A549 (cell line): ENCODE results near the gene DMRT2.

Experiments used
- CBX8 ChIP-seq: fragments of 200-600 bp; sonication (generic); IDR thresholded peaks from 2 replicates; pipeline ENCODE4 v1.6.1; 2016
- CEBPB ChIP-seq, 2 experiments: fragments of >200 bp in 1 of 2; sonication (Bioruptor Twin) in 1 of 2; formaldehyde crosslinking in 1 of 2; IDR thresholded peaks; 2 replicates each; pipeline ENCODE4 v1.6.1; 2012 to 2016
- CHD2 ChIP-seq: fragments of 150-350 bp; IDR thresholded peaks from 2 replicates; pipeline ENCODE4 v1.6.1; 2014; ENCODE audit warnings: low read length; ENCODE audit not compliant: partially characterized antibody
- CTCF ChIP-seq: fragments of >200 bp; sonication (Bioruptor Twin); formaldehyde crosslinking; IDR thresholded peaks from 3 replicates; pipeline ENCODE4 v1.5.1; 2016
- HMGXB4 ChIP-seq: fragments of 250-450 bp; sonication (Bioruptor Pico); IDR thresholded peaks from 2 replicates; pipeline ENCODE4 v1.5.0; 2021; ENCODE audit warnings: mild to moderate bottlenecking, moderate library complexity, borderline replicate concordance
- JUN ChIP-seq, 2 experiments: fragments of >200 bp; sonication (Bioruptor Twin); formaldehyde crosslinking; IDR thresholded peaks; 2 replicates in 1 of 2; 3 replicates in 1 of 2; pipeline ENCODE4 v1.6.1; 2016 to 2017
- MAX ChIP-seq: IDR thresholded peaks from 2 replicates; pipeline ENCODE4 v1.6.1; 2012
- POLR2A ChIP-seq: IDR thresholded peaks from 2 replicates; pipeline ENCODE4 v1.6.1; 2012; ENCODE audit warnings: mild to moderate bottlenecking, low read length
- RAD21 ChIP-seq, 2 experiments: fragments of >200 bp in 1 of 2; sonication (Bioruptor Twin) in 1 of 2; formaldehyde crosslinking in 1 of 2; IDR thresholded peaks in 1 of 2; conservative IDR thresholded peaks in 1 of 2; 2 replicates in 1 of 2; 3 replicates in 1 of 2; pipeline ENCODE4 v1.6.1; 2012 to 2018; ENCODE audit warnings: inconsistent platforms in 1 of 2
- RFX5 ChIP-seq: fragments of 450-650 bp; IDR thresholded peaks from 2 replicates; pipeline ENCODE4 v1.7.1; 2014; ENCODE audit warnings: antibody characterized with exemption, mild to moderate bottlenecking, moderate library complexity
- TF ChIP-seq, protein P1 (sequence below): fragments of 150-350 bp; IDR thresholded peaks from 2 replicates; pipeline ENCODE4 v1.6.1; 2014; ENCODE audit warnings: low read depth, mild to moderate bottlenecking, low read length

GRCh38 chr9:1051584-1052275 is 1.6 kb downstream of the DMRT2 start:
- TF ChIP-seq JUN (IDR thresholded peaks at IDR 0.05), result no peak
- no peak for TF ChIP-seq CBX8
- TF ChIP-seq CHD2, result no peak
- no peak for TF ChIP-seq RFX5
- TF ChIP-seq CTCF, result peak; percentile 45
- 0 out of 2 replicates have a peak, but pooled peaks have one; percentile 36 for TF ChIP-seq MAX
- TF ChIP-seq POLR2A, result no peak
- TF ChIP-seq HMGXB4 (CRISPR knock-in tag), result no peak
- TF ChIP-seq, protein P1, sequence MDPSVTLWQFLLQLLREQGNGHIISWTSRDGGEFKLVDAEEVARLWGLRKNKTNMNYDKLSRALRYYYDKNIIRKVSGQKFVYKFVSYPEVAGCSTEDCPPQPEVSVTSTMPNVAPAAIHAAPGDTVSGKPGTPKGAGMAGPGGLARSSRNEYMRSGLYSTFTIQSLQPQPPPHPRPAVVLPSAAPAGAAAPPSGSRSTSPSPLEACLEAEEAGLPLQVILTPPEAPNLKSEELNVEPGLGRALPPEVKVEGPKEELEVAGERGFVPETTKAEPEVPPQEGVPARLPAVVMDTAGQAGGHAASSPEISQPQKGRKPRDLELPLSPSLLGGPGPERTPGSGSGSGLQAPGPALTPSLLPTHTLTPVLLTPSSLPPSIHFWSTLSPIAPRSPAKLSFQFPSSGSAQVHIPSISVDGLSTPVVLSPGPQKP, result no peak
- TF ChIP-seq CEBPB (IDR thresholded peaks at IDR 0.05), result no peak
- TF ChIP-seq RAD21 (conservative IDR thresholded peaks at IDR 0.05 in 1 of 2, IDR thresholded peaks at IDR 0.05 in 1 of 2), result peak in 1 of 2 experiments; percentile 32; a peak in 1 of 5 replicates
